ENCODE measurements around the gene DEDD.

DEDD gene

DNA sequence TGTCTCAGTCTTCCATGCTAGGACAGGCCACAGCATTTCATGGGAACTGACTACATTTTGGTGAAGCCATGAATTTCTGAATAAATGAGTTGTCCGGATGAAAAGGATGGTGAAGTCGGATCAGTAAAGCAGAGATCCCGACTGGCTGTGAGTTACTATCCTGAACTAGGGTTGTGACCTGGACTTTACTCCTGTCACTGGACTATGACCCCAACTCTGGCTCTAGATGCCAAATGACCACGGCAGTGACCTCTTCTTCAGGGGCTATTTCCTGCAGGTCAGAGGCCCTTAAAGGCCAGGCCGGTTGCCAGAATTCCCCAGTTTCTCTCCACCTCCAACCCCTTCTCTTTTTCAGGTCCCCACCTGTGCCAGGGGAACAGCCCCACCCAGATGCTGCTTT is 41.4 kb downstream of the DEDD start:
- DNase-seq = no peak

GRCh38 chr1:161090617-161091016 is 41.9 kb downstream of the DEDD start:
- DNase-seq = no peak

DNA sequence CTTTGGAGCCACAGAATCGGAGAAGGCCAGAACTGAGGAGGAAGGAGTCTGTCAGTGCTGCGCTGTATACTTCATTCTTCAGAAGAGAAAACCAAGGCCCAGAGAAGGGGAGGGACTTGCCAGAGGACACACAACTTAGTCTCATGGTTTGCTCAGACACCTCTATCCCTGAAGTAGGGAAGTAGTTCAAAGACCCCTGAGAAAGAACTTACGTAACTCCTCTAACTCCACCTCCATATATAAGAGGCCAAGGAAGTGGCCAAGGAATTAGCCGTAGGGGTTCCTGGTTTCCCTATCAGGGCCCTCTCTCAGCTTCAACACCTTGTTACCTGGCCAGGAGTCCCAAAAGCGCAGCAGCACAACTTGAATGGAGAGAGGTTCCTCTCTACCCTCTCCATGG is 42.5 kb downstream of the DEDD start:
- no peak for DNase-seq

DNA sequence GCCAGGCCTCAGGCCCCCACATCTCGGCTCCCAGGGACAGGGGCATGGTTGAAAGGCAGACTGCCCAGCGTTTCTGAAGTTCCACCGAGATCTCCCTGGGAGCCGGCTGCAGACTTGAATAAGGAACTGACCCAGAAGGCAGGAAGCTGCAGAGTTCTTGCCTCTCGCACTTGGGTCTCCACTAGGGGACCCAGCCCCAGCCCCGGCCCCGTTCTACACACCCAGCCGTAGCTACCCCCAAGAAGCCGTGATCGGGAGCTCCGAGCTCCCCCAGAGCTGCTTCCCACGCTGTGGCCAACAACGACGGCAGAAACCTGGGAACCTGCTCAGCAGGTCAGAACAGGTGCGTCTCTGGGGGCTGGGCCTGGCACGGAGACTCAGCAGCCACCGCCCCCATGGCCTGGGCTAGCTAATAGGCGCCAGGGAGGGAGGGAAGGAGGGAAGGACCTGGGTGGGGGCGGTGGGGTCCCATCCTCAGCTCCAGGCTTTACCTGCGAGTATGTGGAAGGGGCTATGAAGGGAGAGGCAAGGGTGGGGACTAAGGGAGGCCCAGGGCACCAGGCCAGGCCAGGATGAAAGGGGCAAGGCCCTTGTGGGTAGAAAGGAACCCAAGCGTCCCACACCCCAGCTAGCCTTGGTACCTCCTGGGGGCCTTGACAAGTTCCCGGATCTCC is 43.1 kb downstream of the DEDD start, which contains the start of gene NECTIN4:
Gene NECTIN4 (minus strand): TSS at position 308 of the 674 bp plus-strand sequence. CDS start 262 bp downstream, at position 46.
- no peak for DNase-seq

GRCh38 chr1:161088587-161089110 is 43.8 kb downstream of the DEDD start:
- no peak for DNase-seq

DNA sequence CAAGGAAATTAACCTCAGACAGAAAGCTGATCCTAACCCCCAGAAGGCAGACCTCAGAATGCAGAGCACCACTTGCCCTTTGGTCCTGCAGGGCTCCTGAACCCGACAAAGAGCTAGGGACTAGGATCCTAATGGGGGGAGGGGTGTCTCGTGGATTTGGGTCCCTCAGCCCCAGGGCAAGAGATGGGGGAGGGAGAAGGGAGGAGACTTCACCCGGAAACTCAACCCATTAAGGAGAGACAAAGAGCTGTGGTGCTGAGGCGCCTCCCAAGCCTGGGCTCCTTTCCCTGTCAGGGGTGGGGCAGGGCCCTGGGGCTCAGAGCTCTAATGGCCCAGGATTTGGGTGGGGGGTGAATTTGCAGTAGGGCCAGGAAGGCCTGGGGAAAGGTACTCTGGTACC is 46.0 kb downstream of the DEDD start:
- DNase-seq = no peak

DNA sequence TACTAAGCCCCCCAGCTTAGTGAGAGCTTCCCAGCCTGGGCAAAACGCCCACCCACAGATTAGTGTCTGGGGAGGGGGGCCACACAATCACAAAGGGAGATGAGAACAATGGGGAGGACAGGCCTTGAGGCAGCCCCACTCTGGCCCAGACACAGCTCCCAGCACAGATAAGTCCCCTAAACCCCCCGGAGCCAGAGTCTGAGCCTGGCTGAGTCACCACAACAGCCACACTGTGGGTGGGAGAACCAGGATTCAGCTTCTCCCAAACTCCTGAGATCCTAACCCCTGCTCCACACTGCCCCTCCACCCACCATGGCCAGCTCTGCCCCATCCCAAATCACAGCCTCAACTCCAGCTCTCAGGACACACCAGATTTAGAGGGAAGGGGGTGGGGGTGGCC is 47.3 kb downstream of the DEDD start:
- no peak for DNase-seq

DNA sequence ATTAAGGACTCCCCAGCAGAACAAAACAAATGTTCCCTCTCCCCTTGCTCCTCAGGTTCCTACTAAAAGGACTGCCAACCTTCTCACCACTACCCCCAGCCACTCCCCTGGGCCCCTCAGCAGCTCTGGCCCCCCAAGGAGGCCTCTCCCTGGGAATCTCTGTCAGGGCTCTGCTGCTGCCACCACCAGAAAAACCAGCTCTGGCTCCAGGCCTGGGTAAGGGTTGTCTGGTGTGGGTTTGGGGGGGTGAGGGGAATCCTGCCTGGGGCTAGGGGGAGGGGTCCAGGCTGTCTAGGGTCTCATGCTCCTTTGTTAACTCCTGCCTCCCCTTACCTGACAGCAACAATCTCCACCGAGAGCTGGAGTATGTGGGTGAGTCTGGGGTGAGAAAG is 47.9 kb downstream of the DEDD start:
- no peak for DNase-seq

DNA sequence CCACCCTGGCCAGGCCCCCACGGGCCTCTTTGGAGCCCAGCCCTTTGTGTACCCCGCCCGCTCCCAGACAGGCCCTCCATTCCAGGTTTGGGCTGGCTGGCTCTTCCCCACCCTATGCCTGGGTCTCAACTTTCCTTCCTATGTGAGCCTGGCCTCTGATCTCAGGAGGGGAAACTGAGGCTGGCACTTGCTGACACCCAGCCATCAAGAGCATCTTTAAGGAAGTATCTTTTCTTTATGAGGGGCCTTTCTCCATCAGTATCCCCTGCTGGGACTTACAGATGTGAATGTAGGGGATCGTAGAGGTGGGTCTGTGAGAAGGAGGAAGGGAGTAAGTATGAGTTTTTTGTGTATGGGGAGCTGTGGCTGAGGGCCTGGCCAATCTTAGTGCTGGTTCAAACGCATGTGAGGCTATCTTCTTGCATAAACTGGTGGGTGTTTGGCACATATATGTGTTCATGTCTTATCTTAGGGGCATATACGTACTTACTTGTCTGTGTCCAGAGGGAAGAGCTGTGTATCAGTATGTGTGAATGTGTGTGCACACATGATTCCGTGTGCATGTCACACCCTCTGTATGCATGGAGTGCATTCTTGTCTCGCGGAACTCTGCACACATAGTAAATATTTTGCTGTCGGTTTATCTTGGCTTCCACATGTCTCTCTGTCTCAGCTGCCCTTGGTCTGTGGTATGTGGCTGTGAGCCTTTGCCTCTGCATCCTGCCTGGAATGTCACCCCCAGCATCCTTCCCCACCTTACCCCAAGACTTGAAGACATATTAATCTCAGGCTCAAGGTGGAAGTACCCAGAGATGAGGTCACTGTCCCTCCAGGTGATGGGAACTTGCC is 48.5 kb downstream of the DEDD start:
- no peak for DNase-seq

DNA sequence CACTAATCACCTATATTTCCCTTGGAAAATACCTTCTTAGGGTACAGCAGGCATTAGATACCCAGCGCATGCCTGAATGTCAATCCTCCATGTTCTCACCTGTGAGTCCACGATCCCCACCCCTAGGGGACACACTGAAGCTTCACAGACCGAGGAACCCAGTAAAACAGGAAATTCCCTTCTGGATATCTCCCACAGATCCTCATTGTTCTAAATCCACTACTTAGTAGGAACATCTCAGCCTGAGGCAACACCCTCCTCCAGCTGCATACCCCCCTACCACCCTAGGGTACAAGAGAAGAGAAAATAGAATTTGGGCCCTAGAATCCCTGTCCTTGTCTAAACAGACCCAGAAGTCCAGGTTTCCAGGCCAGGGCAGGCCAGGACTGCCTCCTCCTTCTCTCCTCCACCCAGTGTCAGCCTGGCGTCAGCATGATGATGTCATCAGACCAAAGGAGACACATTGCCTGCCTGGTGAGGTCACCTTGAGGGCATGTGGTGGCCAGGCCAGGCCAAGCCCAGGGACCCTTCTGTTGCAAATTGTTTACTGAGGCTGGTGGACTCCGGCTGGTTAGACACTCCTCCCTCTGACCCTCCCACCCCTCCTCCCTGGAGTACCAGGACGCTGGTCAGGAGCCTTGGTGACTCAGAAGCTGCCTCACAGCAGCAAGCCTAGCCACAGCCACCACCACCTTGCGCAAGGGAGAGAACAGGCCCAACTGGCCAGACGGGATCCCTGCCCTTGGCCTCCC is 49.3 kb downstream of the DEDD start:
- DNase-seq = no peak

GRCh38 chr1:161082483-161082882 is 50.0 kb downstream of the DEDD start:
- no peak for DNase-seq

DNA sequence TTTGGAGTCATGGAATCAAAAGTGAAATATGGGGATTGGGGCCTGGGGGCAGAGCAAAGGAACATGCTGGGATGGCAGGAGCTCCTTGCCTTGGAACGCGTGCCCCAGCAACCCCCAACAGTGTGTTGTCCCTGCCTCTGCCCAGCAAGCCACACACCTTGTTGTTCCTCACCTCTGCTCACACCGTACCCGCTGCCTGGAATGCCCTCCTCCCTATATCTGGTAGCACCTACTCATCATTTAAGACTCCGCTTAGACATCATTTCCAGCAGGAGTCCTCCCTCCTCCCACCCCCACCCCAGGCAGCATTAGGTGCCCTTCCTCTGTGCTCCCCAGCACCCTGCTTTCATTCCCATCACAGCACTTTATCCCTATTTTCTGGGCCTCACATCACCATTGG is 50.9 kb downstream of the DEDD start:
- no peak for DNase-seq

GRCh38 chr1:161080441-161081405 is 51.7 kb downstream of the DEDD start:
- no peak for DNase-seq

DNA sequence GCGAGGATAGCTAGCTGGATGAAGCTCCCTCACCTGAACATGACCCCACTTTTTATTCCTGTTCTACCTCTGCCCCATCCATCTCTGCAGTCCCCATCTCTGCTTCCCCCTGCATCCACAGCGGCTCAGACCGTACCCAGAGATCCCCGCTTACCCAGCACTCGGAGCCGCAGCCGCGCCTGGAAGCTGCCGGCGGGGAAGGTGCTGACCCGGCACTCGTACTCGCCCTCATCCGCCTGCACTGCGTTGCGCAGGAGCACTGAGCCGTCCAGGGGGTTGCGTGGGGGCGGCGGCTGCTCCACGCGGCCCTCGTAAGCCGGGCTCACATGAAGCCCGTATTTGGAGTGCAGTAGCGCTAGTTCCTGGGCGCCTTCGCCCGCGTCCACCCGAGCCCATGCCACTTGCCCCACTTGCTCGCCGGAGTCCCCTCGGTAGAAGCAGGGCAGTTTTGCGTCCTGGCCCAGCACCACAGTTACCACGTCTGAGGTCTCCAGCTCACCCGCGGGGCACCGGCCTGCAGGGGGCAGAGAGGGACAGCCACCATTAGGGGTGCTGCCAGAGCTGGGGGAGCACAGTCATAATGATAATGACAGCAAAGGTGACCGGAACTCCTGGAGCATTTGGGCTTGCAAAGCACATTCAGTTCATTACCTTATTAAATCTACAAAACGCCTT is 52.9 kb downstream of the DEDD start:
- no peak for DNase-seq

- DNase-seq = no peak
Observed at GRCh38 chr1:161077426-161077825, 55.0 kb downstream of the DEDD start.

DNA sequence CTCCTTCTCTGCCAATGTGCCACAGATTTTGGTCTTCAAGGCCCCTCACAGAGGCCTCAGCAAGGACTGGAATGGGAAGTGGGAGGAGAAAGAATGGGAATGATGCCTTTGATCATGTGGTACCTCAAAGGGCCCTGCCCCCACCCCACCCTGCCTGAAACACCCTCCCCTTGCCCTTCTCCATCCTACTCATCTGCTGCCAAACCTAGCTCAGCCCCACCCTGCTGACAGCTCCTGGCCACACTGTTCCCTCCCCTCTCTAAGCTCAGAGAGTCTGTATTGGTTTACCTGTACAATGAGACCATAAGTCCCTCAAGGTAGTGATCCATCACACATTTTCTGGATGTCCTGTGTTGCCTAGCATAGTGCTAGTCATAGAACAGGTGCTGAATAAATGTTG is 56.1 kb downstream of the DEDD start:
- no peak for DNase-seq

DNA sequence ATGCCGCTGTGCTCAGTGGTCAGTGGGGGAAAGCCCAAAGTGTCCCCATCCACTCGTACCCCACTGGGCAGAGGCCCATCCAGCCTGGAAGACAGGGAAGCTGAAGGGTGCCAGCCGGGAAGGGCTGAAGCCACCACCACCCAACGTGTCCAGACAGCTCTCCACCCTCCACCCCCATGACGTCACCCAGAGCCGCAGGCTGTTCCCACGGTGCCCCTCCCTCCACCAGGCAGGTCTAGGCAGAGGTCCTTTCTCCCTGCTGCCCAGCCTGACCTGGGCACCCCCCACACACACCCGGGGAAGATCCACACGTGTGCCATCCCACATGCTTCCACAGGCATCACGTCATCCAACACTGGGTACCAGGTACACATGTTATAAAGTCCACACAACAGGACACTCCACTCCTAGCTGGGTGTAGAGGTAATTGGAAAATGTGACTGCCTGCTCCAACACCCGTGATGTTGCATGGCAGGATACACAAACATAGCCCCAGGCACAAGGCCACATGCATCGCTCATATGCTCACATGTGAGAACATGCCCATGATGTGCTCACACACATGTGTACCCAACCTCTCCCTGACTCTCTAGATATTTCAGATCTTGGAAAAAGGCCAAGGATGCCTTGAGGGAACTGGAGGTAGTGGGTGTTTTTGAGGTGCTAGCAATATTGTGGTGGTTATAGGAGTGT is 57.6 kb downstream of the DEDD start:
- DNase-seq = no peak

DNA sequence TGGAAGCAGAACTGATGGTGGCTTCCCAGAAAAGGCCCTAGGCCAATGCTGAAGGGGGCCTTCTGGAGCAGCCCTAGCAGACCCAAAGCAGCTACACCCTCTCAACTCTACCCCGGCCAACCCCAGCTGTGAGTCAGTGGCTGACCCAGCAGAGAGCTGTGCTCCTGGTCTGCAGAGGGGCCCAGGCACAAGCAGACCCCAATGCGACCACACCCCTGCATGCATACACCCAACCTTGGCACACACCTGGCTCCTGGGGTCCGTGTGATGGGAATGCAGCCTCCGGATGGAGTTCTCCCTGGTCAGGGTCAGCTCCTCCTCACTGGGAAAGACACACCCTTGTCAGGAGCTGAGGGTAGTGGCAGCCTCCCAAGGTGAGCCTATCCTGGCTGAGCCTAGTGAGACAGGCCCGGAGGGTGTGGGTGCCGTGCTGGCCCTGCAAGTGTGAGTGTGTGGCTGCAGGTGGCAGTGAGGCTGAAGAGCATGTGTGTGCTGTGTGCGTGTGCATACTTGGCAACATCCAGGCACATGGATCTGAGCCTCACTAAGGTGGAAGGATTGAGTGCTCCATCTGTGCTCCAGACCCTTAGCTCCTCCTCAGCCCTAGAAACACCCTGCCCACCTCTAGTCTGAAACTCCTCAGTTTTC is 58.9 kb downstream of the DEDD start:
- no peak for DNase-seq

DNA sequence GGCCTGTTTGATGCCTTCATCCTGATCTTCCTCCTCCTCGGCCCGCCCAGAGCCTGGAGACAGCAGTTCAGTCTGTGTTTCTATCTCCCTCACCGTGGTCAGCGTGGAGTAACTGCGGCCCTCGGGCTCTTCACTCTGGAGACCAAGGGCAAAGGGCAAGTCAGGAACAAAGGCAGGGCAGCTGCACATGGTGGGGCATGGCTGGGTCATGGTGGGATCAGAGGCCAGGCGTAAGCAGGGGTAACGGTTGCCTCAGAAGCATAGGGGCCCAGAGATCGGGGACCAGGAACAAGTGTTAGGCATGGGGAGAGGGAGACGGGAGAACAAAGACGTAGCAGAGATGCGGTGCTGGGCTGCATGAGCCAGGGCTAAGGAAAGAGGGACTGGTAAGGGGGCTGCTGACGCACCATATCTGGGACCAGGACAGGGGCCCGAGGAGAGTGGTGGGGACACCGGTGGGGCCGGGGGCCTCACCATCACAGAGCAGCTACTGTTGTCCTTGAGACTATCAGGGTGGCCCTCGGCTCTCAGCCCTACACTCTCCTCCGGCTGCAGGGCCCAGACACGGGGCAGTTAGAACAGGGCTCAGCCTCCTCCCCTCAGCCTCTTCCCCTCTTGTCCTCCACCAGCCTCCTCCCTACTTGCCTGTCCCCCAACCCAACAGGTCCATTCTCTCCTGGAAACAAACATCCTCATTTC is 59.6 kb downstream of the DEDD start:
- DNase-seq = no peak

DNA sequence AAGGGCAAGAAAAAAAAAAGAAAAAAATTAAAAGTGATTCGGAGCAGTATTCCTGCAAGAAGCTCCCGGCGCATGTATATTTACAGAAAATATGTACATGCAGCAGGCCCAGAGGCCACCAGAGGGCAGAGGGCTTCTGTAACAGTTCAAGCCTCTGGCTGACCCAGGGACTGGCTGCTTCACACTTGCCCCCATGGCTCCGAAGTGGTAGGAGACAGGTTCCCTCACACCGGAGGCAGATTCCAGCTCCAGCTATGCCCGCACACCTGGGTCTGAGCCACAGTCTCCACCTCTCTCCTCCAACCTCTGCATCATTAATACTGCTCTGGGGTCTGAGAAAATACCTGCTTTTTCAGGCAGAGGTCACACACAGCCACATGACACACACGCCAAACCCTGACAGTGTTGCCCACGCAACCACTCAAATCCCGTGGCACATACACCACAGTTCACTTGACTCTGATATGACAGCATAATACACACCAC is 60.5 kb downstream of the DEDD start:
- DNase-seq = no peak

Data from NCI-H446 treated with DMSO at 0.1 percent for 48 hours (cell line).